GM19372 (cell line): ENCODE results near the gene RPL4.
A peak's percentile ranks its signal among the peaks of the same experiment; 100 is the strongest.
"Not testable (repeated sequence)": the region's sequence is repeated elsewhere in the genome, so short reads cannot be mapped to it uniquely, and the experiment has no call there.

ENCODE experiments used
- ATAC-seq: cut with Tn5 transposase; IDR thresholded peaks from one replicate; pipeline ENCODE4 v1.9.1; 2021; ENCODE audit warnings: mild to moderate bottlenecking, low read depth, moderate library complexity; ENCODE audit not compliant: unreplicated experiment

Gene RPL4

DNA sequence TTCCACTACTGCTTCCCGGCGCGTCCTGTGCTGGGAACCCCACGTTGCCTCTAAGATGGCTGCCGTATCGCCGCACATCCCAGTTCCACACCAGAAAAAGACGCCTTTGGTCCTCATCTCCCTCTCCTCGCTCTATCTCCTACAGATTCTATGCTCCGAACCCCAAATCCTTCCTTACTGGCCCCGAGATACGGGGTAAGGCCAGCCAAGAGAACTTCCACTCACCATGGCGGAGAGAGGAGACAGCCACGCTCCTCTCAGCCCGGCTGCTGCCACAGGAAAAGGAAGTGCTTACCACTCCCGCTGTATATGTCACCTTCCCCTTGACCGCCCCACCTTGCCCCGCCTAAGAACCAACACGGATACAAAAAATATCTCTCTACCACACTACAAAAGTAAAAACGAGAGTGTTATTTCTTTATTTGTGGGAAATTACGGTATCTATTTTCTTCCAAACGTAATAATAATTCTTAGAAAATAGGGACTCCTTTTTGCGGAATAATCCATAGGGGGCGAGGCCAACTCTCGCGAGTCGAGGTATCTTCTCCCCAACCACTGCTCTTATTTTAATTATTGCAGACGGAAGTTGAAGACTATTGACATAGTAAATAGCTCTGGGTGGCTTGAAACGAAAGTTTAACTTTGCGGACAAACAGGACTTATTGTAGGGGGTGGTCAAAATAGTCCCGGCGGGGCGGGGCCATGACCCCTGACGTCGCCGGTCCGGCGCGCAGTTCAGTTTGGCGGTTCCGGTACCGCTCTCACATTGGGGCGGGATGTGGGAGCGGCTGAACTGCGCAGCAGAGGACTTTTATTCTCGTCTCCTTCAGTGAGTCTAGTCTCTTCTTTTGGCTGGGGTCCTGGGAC lies at the start of gene RPL4, which contains the start of gene ZWILCH:
Gene RPL4 (minus strand): TSS at position 293 of the 867 bp plus-strand sequence. CDS start 65 bp downstream, at position 228.
Gene ZWILCH (plus strand): TSS at position 764 of the 867 bp plus-strand sequence. CDS start 13 bp downstream, at position 777.
- ATAC-seq, result peak; percentile 77

DNA sequence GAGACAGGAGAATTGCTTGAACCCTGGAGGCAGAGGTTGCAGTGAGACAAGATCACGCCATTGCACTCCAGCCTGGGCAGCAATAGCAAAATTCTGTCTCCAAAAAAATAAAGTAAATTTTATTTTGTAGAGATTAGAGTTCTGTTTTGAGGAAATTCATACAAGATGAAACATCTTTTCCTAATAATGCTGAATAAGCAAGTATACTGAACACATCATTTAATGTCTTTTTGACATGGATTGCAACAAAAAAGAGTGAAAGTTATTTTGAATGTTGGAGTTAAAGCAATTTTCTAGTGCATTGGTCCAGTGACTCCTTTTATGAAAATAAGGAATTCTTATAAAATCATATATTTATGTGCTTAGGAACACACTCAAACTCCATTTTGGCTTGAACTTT lies 40.6 kb upstream of the RPL4 start:
- no peak for ATAC-seq

- ATAC-seq, result no peak
Measured at GRCh38 chr15:66542896-66543295, 38.2 kb upstream of the RPL4 start.

- no peak for ATAC-seq
Measured at GRCh38 chr15:66535056-66535455, 30.4 kb upstream of the RPL4 start.

DNA sequence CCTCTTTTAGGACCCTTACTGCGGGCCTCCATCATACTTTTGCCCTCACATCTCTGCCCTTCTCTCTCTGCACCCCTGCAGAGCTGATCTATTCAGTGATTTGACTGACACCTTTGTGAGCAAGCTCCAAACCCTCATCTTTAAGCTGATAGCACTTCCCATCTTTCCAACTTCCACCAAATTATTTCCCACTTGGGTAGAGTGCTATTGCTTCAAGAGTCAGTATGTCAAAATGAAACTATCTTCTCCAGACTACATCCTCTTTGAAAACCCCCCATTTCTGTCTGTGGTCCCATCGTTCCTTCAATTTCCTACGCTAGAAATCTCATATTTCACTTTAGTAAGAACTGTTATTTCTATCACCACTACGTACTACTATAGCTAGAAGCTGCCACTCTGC lies 20.2 kb upstream of the RPL4 start:
- ATAC-seq, result no peak

DNA sequence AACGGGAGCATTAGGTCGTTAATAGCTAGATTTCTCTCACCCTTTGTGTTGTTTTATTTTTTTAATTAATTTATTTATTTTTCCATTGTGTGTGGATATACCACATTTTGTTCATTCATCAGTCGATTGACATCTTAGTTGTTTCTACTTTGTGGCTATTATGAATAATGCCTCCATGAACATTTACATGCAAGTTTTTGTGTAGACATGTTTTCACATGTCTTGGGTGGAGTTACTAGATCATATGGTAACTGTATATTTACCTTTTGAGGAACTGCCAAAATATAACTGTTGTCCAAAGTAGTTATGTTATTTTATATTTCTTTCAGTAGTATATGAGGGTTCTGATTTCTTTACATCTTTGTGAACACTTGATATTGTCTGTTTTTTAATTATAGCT lies 19.3 kb upstream of the RPL4 start:
- ATAC-seq, result no peak

DNA sequence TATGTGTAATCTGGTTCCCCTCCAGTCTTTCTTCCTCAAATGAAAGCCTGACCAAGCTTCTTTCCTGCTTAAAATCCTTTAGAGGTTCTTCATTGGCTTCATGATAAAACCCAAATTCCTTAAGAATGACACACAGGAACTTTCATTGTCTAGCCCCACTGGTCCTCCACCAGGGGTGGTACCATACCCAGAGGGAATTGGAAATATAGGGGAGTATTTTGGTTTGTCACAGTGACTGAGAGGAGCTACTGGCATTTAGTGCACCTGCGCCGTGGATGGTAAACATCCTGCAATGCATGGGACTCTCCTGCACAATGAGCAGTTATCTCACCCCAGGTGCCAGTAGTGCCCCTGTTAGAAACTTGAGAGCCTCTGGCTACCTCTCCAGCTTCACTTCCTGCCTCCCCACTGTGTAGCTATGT lies 11.3 kb upstream of the RPL4 start:
- no peak for ATAC-seq

DNA sequence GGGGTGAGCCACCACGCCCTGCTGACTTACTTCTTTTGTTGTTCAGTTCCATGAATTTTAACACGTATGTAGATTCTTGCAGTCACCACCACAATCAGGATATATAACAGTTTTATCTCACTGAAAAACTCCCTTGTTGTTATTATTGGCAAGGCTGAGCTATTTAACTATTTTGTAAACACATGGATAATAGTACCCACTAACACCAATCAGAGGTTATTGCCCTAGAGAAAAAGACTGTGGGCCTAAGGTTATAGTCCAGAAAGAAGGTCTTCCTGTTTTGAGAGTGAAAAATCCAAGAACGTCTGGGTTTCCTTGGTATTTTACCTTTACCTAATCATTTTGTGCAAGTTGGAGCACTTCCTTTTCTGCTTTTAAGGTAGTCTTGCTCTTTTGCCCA lies 9.9 kb upstream of the RPL4 start:
- no peak for ATAC-seq

DNA sequence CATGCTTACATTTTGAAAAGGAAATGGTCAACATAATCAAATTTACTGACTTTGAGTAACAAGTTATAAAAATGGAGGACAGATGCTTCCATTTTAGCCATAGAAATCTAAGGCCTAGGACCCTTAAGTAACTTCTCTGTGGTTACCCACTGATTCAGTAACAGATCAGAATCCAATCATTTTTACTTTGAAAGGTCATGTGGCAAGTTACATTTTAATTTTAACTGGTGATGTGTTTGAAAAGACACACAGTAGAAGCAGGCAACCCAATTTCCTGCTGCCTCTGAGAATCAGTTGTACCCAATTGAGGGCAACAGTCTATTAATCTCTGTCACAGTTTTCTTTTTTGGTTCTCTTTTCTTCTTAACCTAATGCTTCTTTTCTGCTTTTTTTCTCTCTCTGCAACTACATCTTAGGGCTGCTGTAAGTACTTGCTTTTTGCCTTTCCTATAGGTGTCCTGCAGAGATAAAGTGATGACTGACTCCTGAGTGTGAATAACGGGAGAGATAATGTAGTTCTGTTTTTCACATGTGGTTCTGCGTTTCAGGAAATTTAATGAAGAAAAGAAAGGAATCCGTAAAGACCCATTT lies 3.7 kb upstream of the RPL4 start:
- ATAC-seq, result no peak

DNA sequence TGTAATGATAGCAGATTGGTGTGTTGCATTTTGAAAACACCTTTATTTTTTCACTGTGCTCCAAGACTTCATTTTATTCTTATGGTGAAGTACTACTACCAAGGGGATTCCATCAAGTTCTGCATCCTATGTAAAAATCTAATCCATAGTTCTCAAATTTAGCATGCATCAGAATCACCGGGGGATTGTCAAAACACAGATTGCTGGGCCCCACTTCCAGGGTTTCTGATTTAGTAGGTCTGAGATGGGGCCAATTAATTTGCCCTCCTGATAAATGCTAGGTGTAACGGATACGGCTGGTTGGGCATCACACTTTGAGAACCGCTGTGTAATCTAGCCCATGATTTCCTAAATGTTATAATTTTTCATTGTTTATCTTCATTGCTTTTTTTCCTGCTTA lies 1.2 kb upstream of the RPL4 start:
- no peak for ATAC-seq

- no peak for ATAC-seq
Measured at GRCh38 chr15:66505430-66505811, 766 bp upstream of the RPL4 start.

- ATAC-seq, result no peak
Measured at GRCh38 chr15:66503780-66504562, 684 bp downstream of the RPL4 start.

GRCh38 chr15:66503041-66503648 lies 1.5 kb downstream of the RPL4 start:
- not testable (repeated sequence) for ATAC-seq

- ATAC-seq, result no peak
Measured at GRCh38 chr15:66502491-66502890, 2.2 kb downstream of the RPL4 start.

- ATAC-seq, result not testable (repeated sequence)
Measured at GRCh38 chr15:66500346-66500745, 4.3 kb downstream of the RPL4 start.

GRCh38 chr15:66498501-66499386 lies 5.9 kb downstream of the RPL4 start:
- no peak for ATAC-seq

DNA sequence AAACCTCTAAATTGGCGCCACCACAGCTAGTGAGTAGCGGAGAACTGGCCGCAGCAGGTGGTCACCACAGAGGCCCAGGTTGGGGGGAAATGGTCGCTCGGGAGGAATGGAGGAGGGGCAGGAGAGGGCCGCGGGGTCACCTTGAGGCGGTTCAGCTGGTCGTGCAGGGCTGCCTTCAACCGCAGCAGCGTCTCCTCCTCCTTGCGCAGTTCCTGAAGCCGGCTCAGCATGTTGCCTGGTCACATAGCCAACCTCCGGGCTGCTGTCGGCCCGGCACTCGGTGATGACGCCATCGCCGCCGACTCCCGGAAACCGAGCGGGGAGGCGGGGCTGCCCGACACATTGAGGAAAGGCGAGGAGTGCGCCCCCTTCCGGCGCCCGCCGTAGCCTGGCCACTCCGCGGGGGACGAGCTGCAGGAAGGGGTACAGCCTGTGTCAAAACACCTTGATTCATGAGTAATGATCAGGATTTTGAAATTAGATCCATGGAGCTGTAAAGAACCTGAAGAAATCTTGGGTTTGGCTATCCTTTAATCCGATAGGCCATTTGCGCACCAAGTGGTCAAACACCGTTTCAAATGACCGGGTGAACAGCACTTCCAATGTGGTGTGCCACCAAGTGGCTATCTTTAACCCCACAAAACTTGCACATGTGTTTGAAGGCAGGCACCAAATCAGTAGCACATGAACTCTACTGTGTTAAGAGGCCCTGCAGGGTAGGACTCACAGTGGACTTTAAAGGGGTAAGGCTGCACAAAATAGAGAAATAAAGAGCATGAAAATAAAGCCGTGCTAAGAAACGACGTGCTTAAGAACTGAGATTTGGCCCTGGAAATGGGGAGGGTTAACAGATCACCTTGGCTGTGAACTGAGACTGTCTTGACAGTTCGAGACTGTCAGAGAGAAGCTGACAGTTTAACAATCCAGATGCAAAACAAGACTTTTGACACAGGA lies 6.9 kb downstream of the RPL4 start, which contains the start of gene SNAPC5:
Gene SNAPC5 (minus strand): TSS at position 261 of the 954 bp plus-strand sequence. CDS start 31 bp downstream, at position 230.
- ATAC-seq, result peak; percentile 89

- peak; percentile 19 for ATAC-seq
Measured at GRCh38 chr15:66496951-66497501, 7.6 kb downstream of the RPL4 start.
